HEK293 (cell line): ENCODE results near the gene UBR2.

Experiments used
- CTCF ChIA-PET: fragments of 350-600 bp; formaldehyde crosslinking; extraction: SDS; loops from one replicate; lab custom pipeline; 2021; ENCODE audit warnings: antibody characterized with exemption; lab: Yijun Ruan, JAX
- POLR2A ChIA-PET: fragments of 300-600 bp; formaldehyde crosslinking; extraction: SDS; loops from one replicate; lab custom pipeline; 2020; ENCODE audit warnings: antibody characterized with exemption, inconsistent platforms; lab: Yijun Ruan, JAX
- H3K27ac ChIP-seq: fragments of 200-500 bp; sonication (Bioruptor generic); 2 replicates; pipeline ENCODE4 v1.5.1; 2014; ENCODE audit warnings: low read depth, low read length, control low read depth, inconsistent platforms; ENCODE audit errors: extremely low read depth
- H3K36me3 ChIP-seq, 2 experiments: fragments of 200-500 bp in 1 of 2; sonication (Bioruptor generic) in 1 of 2; 1 replicate in 1 of 2; 2 replicates in 1 of 2; pipeline ENCODE4 v1.5.1; 2014 to 2017; ENCODE audit warnings: inconsistent platforms in 2 of 2, low read length in 2 of 2; ENCODE audit not compliant: control insufficient read depth in 2 of 2, insufficient read depth in 1 of 2
- H3K4me1 ChIP-seq: fragments of 200-500 bp; sonication (Bioruptor generic); 2 replicates; pipeline ENCODE4 v1.5.1; 2014; ENCODE audit warnings: mild to moderate bottlenecking, low read length, inconsistent platforms; ENCODE audit not compliant: control insufficient read depth, insufficient read depth
- H3K4me3 ChIP-seq: 2 replicates; pipeline ENCODE4 v1.5.1; 2011; ENCODE audit warnings: low read depth, mild to moderate bottlenecking, control low read depth, low read length, moderate library complexity
- H3K9me3 ChIP-seq: fragments of 200-500 bp; sonication (Bioruptor generic); 2 replicates; pipeline ENCODE4 v1.5.1; 2014; ENCODE audit warnings: low read depth, low read length, inconsistent platforms; ENCODE audit not compliant: control insufficient read depth, insufficient read depth
- FEZF1 ChIP-seq: fragments of 450-650 bp; formaldehyde crosslinking; IDR thresholded peaks from 2 replicates; pipeline ENCODE4 v1.5.1; 2016; ENCODE audit warnings: missing biosample characterization, missing genetic modification characterization
- HOXA7 ChIP-seq: sonication (generic); formaldehyde crosslinking; IDR thresholded peaks from 2 replicates; pipeline ENCODE4 v1.8.1; 2022; ENCODE audit warnings: missing genetic modification reagents, borderline replicate concordance
- MEIS1 ChIP-seq: sonication (generic); formaldehyde crosslinking; IDR thresholded peaks from 2 replicates; pipeline ENCODE4 v1.8.1; 2022; ENCODE audit warnings: missing genetic modification reagents, mild to moderate bottlenecking, borderline replicate concordance
- MYNN ChIP-seq: fragments of 450-650 bp; formaldehyde crosslinking; IDR thresholded peaks from 2 replicates; pipeline ENCODE4 v1.5.1; 2016; ENCODE audit warnings: missing biosample characterization, missing genetic modification characterization, borderline replicate concordance
- PRDM1 ChIP-seq: fragments of 450-650 bp; formaldehyde crosslinking; IDR thresholded peaks from 2 replicates; pipeline ENCODE4; 2016; ENCODE audit warnings: missing biosample characterization, missing genetic modification characterization
- ZFP3 ChIP-seq: fragments of 450-650 bp; formaldehyde crosslinking; IDR thresholded peaks from 2 replicates; pipeline ENCODE4 v1.5.1; 2016; ENCODE audit warnings: low read depth, missing biosample characterization, missing genetic modification characterization
- ZFP37 ChIP-seq: fragments of 450-650 bp; formaldehyde crosslinking; IDR thresholded peaks from 2 replicates; pipeline ENCODE4 v1.5.1; 2016; ENCODE audit warnings: missing biosample characterization, missing genetic modification characterization
- ZNF184 ChIP-seq: fragments of 450-650 bp; IDR thresholded peaks from 2 replicates; pipeline ENCODE4 v1.5.1; 2018; ENCODE audit warnings: missing biosample characterization, mild to moderate bottlenecking, missing genetic modification characterization
- ZNF292 ChIP-seq: fragments of 450-650 bp; formaldehyde crosslinking; IDR thresholded peaks from 2 replicates; pipeline ENCODE4 v1.5.1; 2016; ENCODE audit warnings: low read depth, missing biosample characterization, missing genetic modification characterization, borderline replicate concordance
- ZNF311 ChIP-seq: fragments of 450-650 bp; formaldehyde crosslinking; IDR thresholded peaks from 2 replicates; pipeline ENCODE4 v1.5.1; 2017; ENCODE audit warnings: missing biosample characterization, missing genetic modification characterization, borderline replicate concordance
- ZNF324 ChIP-seq: fragments of 450-650 bp; formaldehyde crosslinking; IDR thresholded peaks from 2 replicates; pipeline ENCODE4 v1.5.1; 2016; ENCODE audit warnings: missing biosample characterization, missing genetic modification characterization
- ZNF404 ChIP-seq: fragments of 450-650 bp; formaldehyde crosslinking; IDR thresholded peaks from 2 replicates; pipeline ENCODE4 v1.5.1; 2017; ENCODE audit warnings: missing biosample characterization, missing genetic modification characterization
- ZNF514 ChIP-seq: fragments of 450-650 bp; formaldehyde crosslinking; IDR thresholded peaks from 2 replicates; pipeline ENCODE4 v1.5.1; 2016; ENCODE audit warnings: missing biosample characterization, missing genetic modification characterization
- ZNF571 ChIP-seq: fragments of 450-650 bp; formaldehyde crosslinking; IDR thresholded peaks from 2 replicates; pipeline ENCODE4 v1.5.0; 2017; ENCODE audit warnings: missing biosample characterization, missing genetic modification characterization
- ZNF629 ChIP-seq: fragments of 450-650 bp; formaldehyde crosslinking; IDR thresholded peaks from 2 replicates; pipeline ENCODE4 v1.5.1; 2017; ENCODE audit warnings: missing biosample characterization, missing genetic modification characterization
- ZNF658 ChIP-seq: fragments of 450-650 bp; formaldehyde crosslinking; IDR thresholded peaks from 2 replicates; pipeline ENCODE4; 2016; ENCODE audit warnings: missing biosample characterization, missing genetic modification characterization
- ZNF677 ChIP-seq: fragments of 450-650 bp; IDR thresholded peaks from 2 replicates; pipeline ENCODE4 v1.5.0; 2018; ENCODE audit warnings: missing biosample characterization, mild to moderate bottlenecking, missing genetic modification characterization, moderate library complexity
- ZNF76 ChIP-seq: fragments of 450-650 bp; formaldehyde crosslinking; IDR thresholded peaks from 2 replicates; pipeline ENCODE4; 2016; ENCODE audit warnings: low read depth, missing biosample characterization, missing genetic modification characterization, borderline replicate concordance
- ZNF830 ChIP-seq: fragments of 450-650 bp; IDR thresholded peaks from 2 replicates; pipeline ENCODE4 v1.5.0; 2018; ENCODE audit warnings: missing biosample characterization, missing genetic modification characterization, low read depth, mild to moderate bottlenecking, moderate library complexity
- ZNF843 ChIP-seq: fragments of 450-650 bp; formaldehyde crosslinking; IDR thresholded peaks from 2 replicates; pipeline ENCODE4 v1.5.1; 2016; ENCODE audit warnings: missing biosample characterization, missing genetic modification characterization
- ZSCAN16 ChIP-seq: fragments of 450-650 bp; formaldehyde crosslinking; IDR thresholded peaks from 2 replicates; pipeline ENCODE4 v1.5.1; 2016; ENCODE audit warnings: missing biosample characterization, missing genetic modification characterization
- ZSCAN23 ChIP-seq: fragments of 450-650 bp; formaldehyde crosslinking; IDR thresholded peaks from 2 replicates; pipeline ENCODE4 v1.5.1; 2016; ENCODE audit warnings: missing biosample characterization, missing genetic modification characterization
- ZXDB ChIP-seq: fragments of 450-650 bp; formaldehyde crosslinking; IDR thresholded peaks from 2 replicates; pipeline ENCODE4 v1.5.1; 2016; ENCODE audit warnings: missing biosample characterization, missing genetic modification characterization
- TF ChIP-seq, protein P1 (sequence below): fragments of 450-650 bp; formaldehyde crosslinking; IDR thresholded peaks from 2 replicates; pipeline ENCODE4 v1.5.1; 2016; ENCODE audit warnings: missing biosample characterization, missing genetic modification characterization
- TF ChIP-seq, protein P2 (sequence below): fragments of 450-650 bp; formaldehyde crosslinking; IDR thresholded peaks from 2 replicates; pipeline ENCODE4 v1.5.1; 2016; ENCODE audit warnings: missing biosample characterization, missing genetic modification characterization
- TF ChIP-seq, protein P3 (sequence below): fragments of 450-650 bp; formaldehyde crosslinking; IDR thresholded peaks from 2 replicates; pipeline ENCODE4 v1.5.1; 2016; ENCODE audit warnings: missing biosample characterization, missing genetic modification characterization, low read depth
- TF ChIP-seq, protein P4 (sequence below): fragments of 450-650 bp; formaldehyde crosslinking; IDR thresholded peaks from 2 replicates; pipeline ENCODE4 v1.5.1; 2017; ENCODE audit warnings: missing biosample characterization, missing genetic modification characterization

The UBR2 gene

DNA sequence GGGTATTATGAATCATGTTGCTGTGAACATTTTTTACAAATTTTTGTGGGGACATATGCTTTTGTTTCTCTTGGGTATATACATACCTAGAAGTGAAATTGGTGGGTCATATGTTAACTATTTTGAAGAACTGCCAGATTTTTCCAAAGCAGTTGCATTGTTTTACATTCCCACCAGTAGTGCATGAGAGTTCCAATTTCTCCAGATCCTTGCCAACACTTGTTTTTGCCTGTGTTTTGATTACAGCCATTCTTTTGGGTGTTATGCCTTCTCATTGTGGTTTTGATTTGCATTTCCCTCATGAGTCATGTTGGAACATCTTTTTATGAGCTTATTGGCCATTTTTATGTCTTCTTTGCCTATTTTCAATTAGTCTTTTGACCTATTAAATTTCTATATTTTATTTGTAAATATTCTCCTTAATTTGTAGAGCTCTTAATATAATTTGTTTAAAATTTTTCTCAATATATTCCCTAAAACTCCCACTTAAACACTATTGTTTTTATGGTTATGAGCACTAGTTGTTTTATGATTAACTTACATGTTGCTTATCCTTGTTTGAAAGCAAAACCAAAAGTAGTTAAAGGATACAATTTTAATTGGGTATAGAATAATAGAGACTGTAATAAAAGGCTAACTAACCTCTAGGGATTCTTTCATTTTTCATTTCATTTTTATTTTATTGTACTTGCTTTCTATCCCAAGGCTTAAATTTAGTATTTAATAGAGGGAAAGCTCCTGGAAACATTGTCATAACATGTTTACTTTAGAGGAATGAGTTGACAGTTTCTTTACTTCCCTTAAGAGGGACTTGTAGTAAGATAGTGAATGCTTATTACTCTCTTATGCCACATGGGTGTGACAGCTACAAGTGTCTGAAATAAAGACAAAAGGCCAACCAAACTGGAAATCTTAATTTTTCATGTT, 5.5 kb downstream of the UBR2 start (continued):
- no peak for TF ChIP-seq ZSCAN23 (tag by site-specific recombination)
- no peak for TF ChIP-seq ZNF324 (tag by site-specific recombination)
- TF ChIP-seq ZNF76 (tag by site-specific recombination) = no peak
- no peak for TF ChIP-seq FEZF1
- TF ChIP-seq ZNF514 (tag by site-specific recombination) = no peak
- TF ChIP-seq ZXDB (tag by site-specific recombination) = no peak
- TF ChIP-seq HOXA7 (CRISPR knock-in tag) = no peak
- TF ChIP-seq, protein P1, sequence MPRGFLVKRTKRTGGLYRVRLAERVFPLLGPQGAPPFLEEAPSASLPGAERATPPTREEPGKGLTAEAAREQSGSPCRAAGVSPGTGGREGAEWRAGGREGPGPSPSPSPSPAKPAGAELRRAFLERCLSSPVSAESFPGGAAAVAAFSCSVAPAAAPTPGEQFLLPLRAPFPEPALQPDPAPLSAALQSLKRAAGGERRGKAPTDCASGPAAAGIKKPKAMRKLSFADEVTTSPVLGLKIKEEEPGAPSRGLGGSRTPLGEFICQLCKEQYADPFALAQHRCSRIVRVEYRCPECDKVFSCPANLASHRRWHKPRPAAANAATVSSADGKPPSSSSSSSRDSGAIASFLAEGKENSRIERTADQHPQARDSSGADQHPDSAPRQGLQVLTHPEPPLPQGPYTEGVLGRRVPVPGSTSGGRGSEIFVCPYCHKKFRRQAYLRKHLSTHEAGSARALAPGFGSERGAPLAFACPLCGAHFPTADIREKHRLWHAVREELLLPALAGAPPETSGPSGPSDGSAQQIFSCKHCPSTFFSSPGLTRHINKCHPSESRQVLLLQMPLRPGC = no peak
- no peak for TF ChIP-seq ZNF629 (tag by site-specific recombination)
- TF ChIP-seq ZFP3 (tag by site-specific recombination) = no peak
- no peak for TF ChIP-seq ZNF830 (tag by site-specific recombination)
- no peak for TF ChIP-seq MEIS1 (CRISPR knock-in tag)

DNA sequence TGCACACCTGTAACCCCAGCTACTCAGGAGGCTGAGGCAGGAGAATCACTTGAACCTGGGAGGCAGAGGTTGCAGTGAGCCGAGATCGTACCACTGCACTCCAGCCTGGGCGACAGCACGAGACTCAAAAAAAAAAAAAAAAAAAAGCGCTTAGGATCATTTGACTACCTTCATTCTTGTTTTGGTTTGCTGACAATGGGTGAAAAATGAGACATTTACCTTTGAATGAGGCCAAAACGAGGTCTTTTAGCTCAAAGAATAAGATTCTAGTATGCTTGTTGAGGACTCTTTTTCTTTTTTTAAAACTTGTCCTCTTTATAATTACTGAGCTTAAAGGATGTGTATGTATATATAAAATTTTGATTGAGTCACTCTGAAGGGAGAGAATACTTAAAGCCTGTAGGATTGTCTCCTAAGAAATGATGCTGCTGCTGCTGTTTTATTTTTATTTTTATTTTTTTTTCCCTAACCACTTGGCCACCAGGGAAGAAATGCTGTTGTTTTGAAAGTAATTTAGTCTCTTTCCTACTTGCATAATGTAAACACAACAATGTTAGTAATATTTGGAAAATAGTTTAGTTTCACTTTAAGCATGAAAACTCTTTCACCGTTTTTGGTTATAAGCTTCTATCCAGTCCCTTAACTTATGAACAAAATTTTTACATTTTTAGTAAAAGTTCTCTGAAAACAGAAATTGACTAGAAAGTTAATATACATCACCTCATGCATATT, 7.9 kb downstream of the UBR2 start:
- H3K4me1 ChIP-seq = peaks cover 6% of the 10 kb centered on the region; the same call in 1 of the 2 replicates
- no peak overlapping the region for H3K27ac ChIP-seq
- peaks cover 15 to 26% of the 10 kb centered on the region in 2 experiments for H3K36me3 ChIP-seq
- ChIA-PET CTCF (interaction anchor here (0.6 to 3.7 kb wide), 7 partner anchors 24 to 1414 kb away, joined by 3 to 20 read pairs (median 3); no protein-coding TSS in a partner anchor), POLR2A (interaction anchor here (0.6 to 1.2 kb wide), 2 partner anchors 8 to 489 kb away, joined by 4 to 6 read pairs; partner anchors contain the start of gene UBR2)
- H3K9me3 ChIP-seq = no peaks in the 10 kb centered on the region
- H3K4me3 ChIP-seq = no peak overlapping the region
- no peak for TF ChIP-seq ZNF843 (tag by site-specific recombination)
- TF ChIP-seq ZFP37 = no peak
- no peak for TF ChIP-seq ZSCAN23 (tag by site-specific recombination)
- no peak for TF ChIP-seq ZNF184 (tag by site-specific recombination)
- no peak for TF ChIP-seq ZNF404
- TF ChIP-seq ZNF571 (tag by site-specific recombination) = no peak
- no peak for TF ChIP-seq ZNF658 (tag by site-specific recombination)
- TF ChIP-seq, protein P2, sequence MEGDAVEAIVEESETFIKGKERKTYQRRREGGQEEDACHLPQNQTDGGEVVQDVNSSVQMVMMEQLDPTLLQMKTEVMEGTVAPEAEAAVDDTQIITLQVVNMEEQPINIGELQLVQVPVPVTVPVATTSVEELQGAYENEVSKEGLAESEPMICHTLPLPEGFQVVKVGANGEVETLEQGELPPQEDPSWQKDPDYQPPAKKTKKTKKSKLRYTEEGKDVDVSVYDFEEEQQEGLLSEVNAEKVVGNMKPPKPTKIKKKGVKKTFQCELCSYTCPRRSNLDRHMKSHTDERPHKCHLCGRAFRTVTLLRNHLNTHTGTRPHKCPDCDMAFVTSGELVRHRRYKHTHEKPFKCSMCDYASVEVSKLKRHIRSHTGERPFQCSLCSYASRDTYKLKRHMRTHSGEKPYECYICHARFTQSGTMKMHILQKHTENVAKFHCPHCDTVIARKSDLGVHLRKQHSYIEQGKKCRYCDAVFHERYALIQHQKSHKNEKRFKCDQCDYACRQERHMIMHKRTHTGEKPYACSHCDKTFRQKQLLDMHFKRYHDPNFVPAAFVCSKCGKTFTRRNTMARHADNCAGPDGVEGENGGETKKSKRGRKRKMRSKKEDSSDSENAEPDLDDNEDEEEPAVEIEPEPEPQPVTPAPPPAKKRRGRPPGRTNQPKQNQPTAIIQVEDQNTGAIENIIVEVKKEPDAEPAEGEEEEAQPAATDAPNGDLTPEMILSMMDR (tag by site-specific recombination) = no peak
- TF ChIP-seq ZNF677 (tag by site-specific recombination) = no peak
- TF ChIP-seq ZSCAN16 (tag by site-specific recombination) = no peak
- no peak for TF ChIP-seq MYNN
- TF ChIP-seq ZNF292 (tag by site-specific recombination) = no peak
- TF ChIP-seq, protein P3, sequence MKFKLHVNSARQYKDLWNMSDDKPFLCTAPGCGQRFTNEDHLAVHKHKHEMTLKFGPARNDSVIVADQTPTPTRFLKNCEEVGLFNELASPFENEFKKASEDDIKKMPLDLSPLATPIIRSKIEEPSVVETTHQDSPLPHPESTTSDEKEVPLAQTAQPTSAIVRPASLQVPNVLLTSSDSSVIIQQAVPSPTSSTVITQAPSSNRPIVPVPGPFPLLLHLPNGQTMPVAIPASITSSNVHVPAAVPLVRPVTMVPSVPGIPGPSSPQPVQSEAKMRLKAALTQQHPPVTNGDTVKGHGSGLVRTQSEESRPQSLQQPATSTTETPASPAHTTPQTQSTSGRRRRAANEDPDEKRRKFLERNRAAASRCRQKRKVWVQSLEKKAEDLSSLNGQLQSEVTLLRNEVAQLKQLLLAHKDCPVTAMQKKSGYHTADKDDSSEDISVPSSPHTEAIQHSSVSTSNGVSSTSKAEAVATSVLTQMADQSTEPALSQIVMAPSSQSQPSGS (tag by site-specific recombination) = no peak
- TF ChIP-seq ZNF311 = no peak
- peak; percentile 14; the same call in 1 of the 2 replicates for TF ChIP-seq PRDM1 (tag by site-specific recombination)
- TF ChIP-seq, protein P4, sequence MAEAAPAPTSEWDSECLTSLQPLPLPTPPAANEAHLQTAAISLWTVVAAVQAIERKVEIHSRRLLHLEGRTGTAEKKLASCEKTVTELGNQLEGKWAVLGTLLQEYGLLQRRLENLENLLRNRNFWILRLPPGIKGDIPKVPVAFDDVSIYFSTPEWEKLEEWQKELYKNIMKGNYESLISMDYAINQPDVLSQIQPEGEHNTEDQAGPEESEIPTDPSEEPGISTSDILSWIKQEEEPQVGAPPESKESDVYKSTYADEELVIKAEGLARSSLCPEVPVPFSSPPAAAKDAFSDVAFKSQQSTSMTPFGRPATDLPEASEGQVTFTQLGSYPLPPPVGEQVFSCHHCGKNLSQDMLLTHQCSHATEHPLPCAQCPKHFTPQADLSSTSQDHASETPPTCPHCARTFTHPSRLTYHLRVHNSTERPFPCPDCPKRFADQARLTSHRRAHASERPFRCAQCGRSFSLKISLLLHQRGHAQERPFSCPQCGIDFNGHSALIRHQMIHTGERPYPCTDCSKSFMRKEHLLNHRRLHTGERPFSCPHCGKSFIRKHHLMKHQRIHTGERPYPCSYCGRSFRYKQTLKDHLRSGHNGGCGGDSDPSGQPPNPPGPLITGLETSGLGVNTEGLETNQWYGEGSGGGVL (tag by site-specific recombination) = no peak
